Activated naive CD4-positive, alpha-beta T cell treated with anti-CD3 and anti-CD28 coated beads for 36 hours (primary cell): Measurements from ENCODE around the gene C10orf90. TPM values are rescaled to one million over a fixed set of nuclear protein-coding genes. Genes with fewer than 3 reads are reported as not detected.

Experiments used
- CTCF ChIA-PET: fragments of 350-600 bp; sonication (Branson Sonifier 250); formaldehyde crosslinking; loops from one replicate; lab custom pipeline; 2021; ENCODE audit warnings: antibody characterized with exemption; lab: Charles Lee
- DNase-seq: peaks from one replicate; pipeline ENCODE4 v3.0.0-alpha.2; 2020
- H3K27ac Mint-ChIP-seq: one replicate; pipeline ENCODE4 v1.8.0; 2021; ENCODE audit warnings: mild to moderate bottlenecking, mixed read lengths
- H3K27me3 Mint-ChIP-seq: one replicate; pipeline ENCODE4 v1.8.0; 2021; ENCODE audit warnings: low read depth, mixed read lengths
- H3K36me3 Mint-ChIP-seq: one replicate; pipeline ENCODE4 v1.8.0; 2021; ENCODE audit warnings: low read depth, mixed read lengths
- H3K4me1 Mint-ChIP-seq: one replicate; pipeline ENCODE4 v1.8.0; 2021; ENCODE audit warnings: low read depth, mixed read lengths
- H3K4me3 Mint-ChIP-seq: one replicate; pipeline ENCODE4 v1.8.0; 2021; ENCODE audit warnings: mild to moderate bottlenecking, moderate library complexity, mixed read lengths
- H3K9me3 Mint-ChIP-seq: one replicate; pipeline ENCODE4 v1.8.0; 2021; ENCODE audit warnings: mixed read lengths
- intact Hi-C: fragments of 100-400 bp; cut with micrococcal nuclease; formaldehyde crosslinking; loops from one replicate; pipeline ENCODE4 v1.15.1; 2023
- total RNA-seq, 2 experiments: library from RNA; stranded (reverse); gene quantifications; one replicate each; pipeline ENCODE4 v1.2.3, GENCODE V29; 2021

C10orf90 gene
- total RNA-seq, 2 experiments from 2014 or later = not detected

DNA sequence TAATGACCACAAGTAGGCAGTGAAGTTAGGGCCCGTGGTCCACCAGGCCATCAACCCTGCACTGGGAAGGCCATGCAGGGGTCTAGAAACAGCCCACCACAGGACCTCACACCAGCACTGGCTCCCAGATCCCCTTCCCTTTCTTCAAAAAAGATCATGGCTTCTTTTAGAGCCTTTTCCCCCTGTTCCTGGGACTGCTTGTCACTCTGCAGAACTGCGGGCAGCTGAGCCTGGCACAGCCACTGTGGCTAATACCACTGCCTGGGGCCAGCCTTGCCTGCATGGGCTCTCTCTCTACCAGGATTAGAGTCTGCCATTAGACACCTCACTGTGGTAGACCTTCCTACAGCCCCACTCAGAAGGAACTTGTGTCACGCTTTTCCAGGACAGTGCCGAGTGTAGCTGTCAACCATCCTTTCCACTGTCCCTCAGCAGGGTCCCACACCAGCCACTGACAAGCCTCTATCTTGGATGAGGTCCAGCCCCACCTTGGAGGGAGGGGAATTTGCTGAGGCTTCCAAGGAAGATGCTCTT lies 19.0 kb upstream of the C10orf90 start:
- Mint-ChIP-seq H3K4me3 (no peak overlapping the region), H3K27ac (no peak overlapping the region), H3K9me3 (peaks cover 4% of the 10 kb centered on the region), H3K4me1 (no peaks in the 10 kb centered on the region), H3K27me3 (peaks cover 2% of the 10 kb centered on the region), H3K36me3 (no peaks in the 10 kb centered on the region)
- intact Hi-C loops = no loop called here
- no peak for DNase-seq
- CTCF ChIA-PET = no interaction called here

DNA sequence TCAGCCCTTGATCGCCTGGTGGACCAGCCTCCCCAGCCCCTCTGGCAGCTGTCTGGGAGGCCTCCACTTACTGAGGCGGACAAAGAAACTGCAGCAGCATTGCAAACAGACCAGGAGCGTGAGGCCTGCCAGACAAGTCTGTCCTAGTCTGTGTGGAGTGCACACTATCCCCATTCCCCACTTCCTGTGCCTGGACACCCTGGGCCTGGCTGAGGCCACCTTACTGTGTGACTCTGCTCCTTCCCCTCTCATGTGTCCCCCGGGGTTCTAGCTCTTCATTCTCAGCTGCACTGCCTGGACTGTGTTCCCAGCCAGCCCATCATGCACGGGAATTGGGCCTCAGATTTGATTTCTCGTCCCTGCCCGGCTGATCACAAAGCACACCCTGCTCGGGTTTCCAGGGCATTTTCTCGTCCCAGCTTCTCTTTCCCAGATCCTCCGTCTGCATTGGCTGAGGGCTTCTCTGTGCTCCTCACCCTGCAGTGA lies 16.7 kb upstream of the C10orf90 start:
- CTCF ChIA-PET = no interaction called here
- H3K27ac Mint-ChIP-seq = no peak overlapping the region
- no peaks in the 10 kb centered on the region for H3K4me1 Mint-ChIP-seq
- peaks cover 2% of the 10 kb centered on the region for H3K27me3 Mint-ChIP-seq
- intact Hi-C loops = no loop called here
- H3K9me3 Mint-ChIP-seq = peaks cover 7% of the 10 kb centered on the region
- no peak for DNase-seq
- H3K36me3 Mint-ChIP-seq = no peaks in the 10 kb centered on the region
- H3K4me3 Mint-ChIP-seq = no peak overlapping the region

DNA sequence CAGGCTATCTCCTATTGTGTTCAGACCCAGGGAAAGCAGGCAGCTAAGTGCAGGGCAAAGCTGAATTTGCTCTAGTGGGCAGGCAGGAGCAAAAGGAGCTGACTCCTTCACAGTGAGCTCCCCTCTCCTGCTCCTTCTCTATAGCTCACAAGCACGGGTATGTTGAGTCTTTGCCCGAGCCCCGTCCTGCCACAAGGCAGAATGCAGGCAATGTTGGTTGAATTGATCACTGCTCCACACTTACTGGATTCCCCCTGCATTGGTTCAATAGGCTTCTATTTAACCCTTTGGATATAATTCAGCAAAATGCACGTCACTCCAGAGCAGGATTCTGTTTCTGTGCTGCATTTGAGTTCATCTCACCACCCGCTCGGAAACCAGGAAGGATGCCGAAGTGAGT lies 16.2 kb upstream of the C10orf90 start:
- no peaks in the 10 kb centered on the region for H3K4me1 Mint-ChIP-seq
- CTCF ChIA-PET = no interaction called here

DNA sequence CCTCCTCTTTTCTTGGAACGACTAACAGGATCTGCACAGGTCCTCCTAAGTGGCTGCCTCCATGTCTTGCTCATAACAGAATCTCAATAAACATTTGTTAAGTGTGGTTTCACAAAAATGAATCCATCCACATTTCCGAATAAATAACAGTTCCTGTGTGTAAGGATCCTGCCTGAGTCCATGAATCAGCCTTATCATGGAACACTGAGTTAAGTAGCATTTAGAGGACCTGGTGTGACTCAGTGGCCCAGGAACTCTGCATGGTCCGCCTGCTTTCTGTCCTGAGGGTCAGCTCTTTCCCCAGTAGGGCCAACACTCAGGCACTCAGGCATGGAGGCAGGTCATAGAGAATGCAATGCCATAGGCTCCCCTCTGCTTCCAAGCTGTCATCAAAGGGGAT lies 15.8 kb upstream of the C10orf90 start:
- no peaks in the 10 kb centered on the region for H3K4me1 Mint-ChIP-seq
- intact Hi-C loops = no loop called here
- H3K27ac Mint-ChIP-seq = no peak overlapping the region
- no peak for DNase-seq
- H3K9me3 Mint-ChIP-seq = peaks cover 7% of the 10 kb centered on the region
- H3K27me3 Mint-ChIP-seq = peaks cover 2% of the 10 kb centered on the region
- no peak overlapping the region for H3K4me3 Mint-ChIP-seq
- CTCF ChIA-PET = interaction anchor here (0.6 kb wide), 1 partner anchor 1900 kb away, joined by 3 read pairs; no protein-coding TSS in a partner anchor
- H3K36me3 Mint-ChIP-seq = no peaks in the 10 kb centered on the region

More for the DNA sequence above, 16.2 kb upstream of the C10orf90 start:
- H3K27ac Mint-ChIP-seq = no peak overlapping the region
- intact Hi-C loops = no loop called here
- no peak overlapping the region for H3K4me3 Mint-ChIP-seq
- H3K9me3 Mint-ChIP-seq = peaks cover 7% of the 10 kb centered on the region
- no peak for DNase-seq
- peaks cover 2% of the 10 kb centered on the region for H3K27me3 Mint-ChIP-seq
- H3K36me3 Mint-ChIP-seq = no peaks in the 10 kb centered on the region

DNA sequence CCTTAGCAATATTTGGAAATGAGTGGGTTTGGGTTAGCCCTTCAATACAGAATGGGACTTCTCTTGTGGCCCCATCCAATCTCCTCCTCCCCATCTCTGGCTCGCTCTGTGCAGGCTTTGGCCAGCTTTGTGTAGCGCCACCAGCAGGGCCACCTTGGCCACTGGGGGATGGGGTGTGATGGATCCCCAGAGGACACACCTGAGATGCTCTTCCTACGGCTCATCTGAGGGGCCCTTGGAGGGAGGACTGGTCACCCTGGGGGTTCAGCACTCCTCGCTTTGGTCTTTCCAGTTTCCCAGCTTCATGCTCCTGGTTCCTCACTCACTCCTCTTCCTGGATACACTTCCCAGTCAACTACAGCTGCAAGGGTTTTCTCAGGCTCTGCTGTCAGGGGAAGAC lies 15.3 kb upstream of the C10orf90 start:
- DNase-seq = no peak
- intact Hi-C loops = no loop called here
- Mint-ChIP-seq H3K27me3 (peaks cover 2% of the 10 kb centered on the region), H3K27ac (no peak overlapping the region), H3K9me3 (peaks cover 7% of the 10 kb centered on the region), H3K36me3 (no peaks in the 10 kb centered on the region), H3K4me3 (no peak overlapping the region), H3K4me1 (no peaks in the 10 kb centered on the region)
- CTCF ChIA-PET = interaction anchor here (0.6 kb wide), 1 partner anchor 1900 kb away, joined by 3 read pairs; no protein-coding TSS in a partner anchor

DNA sequence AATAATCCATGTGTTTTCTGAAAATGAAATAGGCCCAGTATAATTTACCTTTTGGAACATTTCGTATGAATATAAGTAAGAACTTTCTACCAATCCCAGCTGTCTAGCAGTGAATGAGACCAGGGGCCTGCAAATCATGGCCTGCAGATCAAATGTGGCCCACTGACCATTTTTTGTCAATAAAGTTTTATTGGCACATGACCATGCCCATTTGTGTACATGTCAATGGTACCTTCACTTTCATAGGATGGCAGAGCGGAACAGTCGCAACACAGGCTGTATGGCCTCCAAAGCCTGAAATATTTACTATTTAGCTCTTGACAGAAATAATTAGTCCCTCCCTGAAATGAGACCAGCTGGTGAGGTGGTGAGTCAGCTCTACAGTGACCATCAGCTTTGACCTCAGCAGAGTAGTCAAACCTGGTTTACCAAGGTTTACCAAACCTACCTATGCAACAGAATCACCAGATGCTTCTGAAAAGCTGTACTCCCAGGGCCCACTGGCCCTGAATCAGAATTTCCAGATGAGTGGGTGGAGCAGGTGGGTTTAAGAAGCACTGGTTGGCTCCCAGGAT lies 13.8 kb upstream of the C10orf90 start:
- Mint-ChIP-seq H3K4me1 (no peaks in the 10 kb centered on the region), H3K27me3 (peaks cover 2% of the 10 kb centered on the region), H3K9me3 (peaks cover 7% of the 10 kb centered on the region), H3K36me3 (no peaks in the 10 kb centered on the region), H3K27ac (no peak overlapping the region), H3K4me3 (no peak overlapping the region)
- CTCF ChIA-PET = no interaction called here
- DNase-seq = no peak
- intact Hi-C loops = no loop called here

DNA sequence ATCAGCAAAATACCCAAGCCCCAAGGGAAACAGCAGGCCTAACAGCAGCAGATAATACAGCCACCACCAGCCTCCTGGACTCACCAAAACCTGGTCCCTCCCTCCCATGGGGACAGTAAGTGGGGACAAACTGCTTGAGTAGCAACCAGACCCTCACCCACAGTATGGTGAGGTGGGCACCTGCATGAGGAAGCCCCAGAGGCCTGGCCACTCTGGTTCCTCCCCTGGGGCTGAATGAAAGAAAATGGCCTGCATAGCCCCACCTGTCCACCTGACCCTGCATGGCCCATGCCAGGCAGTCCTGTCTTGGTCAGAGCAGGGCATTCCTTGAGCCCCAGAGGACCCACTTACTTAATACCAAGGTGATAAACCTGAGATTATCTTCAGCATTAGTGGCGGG lies 13.0 kb upstream of the C10orf90 start:
- no peaks in the 10 kb centered on the region for H3K4me1 Mint-ChIP-seq
- no peak overlapping the region for H3K4me3 Mint-ChIP-seq
- no peak for DNase-seq
- peaks cover 7% of the 10 kb centered on the region for H3K9me3 Mint-ChIP-seq
- H3K27me3 Mint-ChIP-seq = peaks cover 2% of the 10 kb centered on the region
- intact Hi-C loops = no loop called here
- no peaks in the 10 kb centered on the region for H3K36me3 Mint-ChIP-seq
- CTCF ChIA-PET = no interaction called here
- no peak overlapping the region for H3K27ac Mint-ChIP-seq

DNA sequence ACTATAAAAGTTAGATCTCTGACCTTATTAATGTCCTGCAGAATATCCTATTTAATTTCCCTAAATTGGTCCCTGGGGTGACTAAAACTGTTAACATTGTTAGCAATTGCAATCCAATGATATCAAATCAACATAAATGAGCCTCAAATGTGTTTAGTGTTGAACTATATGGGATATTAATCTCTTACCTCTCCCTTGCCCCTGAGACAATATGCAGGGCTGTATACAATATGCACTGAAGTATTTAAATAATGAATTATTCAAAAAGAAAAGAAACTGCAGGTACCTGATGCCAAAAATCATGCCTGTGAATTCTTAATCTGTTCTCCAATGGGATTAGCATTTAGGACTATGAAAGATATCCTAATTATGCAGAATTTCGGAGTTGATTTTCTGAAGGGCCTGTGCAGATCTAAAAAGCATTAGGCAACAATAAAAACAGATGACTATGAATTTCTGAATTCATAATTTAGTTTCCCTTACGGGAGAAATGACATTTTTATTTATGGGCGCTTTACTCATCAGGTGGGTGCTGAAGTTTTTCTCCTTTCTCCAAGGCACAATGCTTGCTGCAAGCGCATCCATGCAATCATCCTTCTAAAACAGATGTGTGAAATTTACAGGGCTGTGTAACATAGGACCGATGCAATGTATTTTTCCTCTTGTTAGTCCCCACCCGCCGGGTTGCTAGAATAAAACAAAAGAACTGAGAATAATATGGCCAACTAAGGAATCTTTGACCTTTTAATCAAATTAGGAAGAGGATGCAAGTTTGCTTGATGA lies 5.4 kb upstream of the C10orf90 start:
- DNase-seq = no peak
- H3K27ac Mint-ChIP-seq = no peak overlapping the region
- intact Hi-C loops = no loop called here
- no peaks in the 10 kb centered on the region for H3K27me3 Mint-ChIP-seq
- CTCF ChIA-PET = no interaction called here
- no peaks in the 10 kb centered on the region for H3K9me3 Mint-ChIP-seq
- H3K4me1 Mint-ChIP-seq = no peaks in the 10 kb centered on the region
- H3K36me3 Mint-ChIP-seq = no peaks in the 10 kb centered on the region
- no peak overlapping the region for H3K4me3 Mint-ChIP-seq

DNA sequence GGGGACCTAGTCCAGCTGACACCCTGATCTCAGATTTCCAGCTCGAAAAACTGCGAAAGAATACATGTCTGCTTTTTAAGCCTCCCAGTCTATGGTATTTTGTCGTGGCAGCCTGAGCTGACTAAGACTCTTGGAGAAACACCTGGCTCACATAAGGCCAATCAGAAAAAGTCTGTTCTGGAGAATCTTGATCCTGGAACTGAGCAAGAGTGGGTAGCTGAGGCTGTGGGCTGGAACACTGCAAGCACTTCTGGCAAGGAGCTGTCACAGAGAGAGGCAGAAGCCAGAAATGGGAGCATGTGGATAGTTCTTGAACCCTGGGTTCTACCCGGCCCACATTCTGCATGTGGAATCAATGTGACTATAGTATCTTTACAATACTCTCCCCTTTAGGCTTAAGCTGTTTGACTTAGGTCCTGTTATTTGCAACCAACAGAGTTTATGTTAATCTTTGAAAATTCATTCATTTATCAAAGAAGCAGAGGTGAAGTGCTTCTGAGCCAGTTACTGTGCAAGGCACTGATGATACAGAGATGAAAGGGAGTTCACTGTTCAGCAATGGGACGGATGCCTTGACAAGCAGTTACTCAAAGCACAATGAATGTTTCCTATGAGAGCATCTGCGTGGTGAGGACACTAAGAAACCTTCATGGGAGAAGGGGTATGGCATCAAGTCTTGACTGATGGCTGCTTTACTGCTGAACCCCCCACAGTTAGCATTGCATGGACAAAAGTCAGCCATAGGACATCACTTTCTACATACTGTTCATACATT lies 4.4 kb upstream of the C10orf90 start:
- H3K36me3 Mint-ChIP-seq = no peaks in the 10 kb centered on the region
- no peak overlapping the region for H3K27ac Mint-ChIP-seq
- intact Hi-C loops = no loop called here
- no peak overlapping the region for H3K4me3 Mint-ChIP-seq
- no peaks in the 10 kb centered on the region for H3K4me1 Mint-ChIP-seq
- no peaks in the 10 kb centered on the region for H3K27me3 Mint-ChIP-seq
- CTCF ChIA-PET = no interaction called here
- no peaks in the 10 kb centered on the region for H3K9me3 Mint-ChIP-seq
- DNase-seq = no peak

DNA sequence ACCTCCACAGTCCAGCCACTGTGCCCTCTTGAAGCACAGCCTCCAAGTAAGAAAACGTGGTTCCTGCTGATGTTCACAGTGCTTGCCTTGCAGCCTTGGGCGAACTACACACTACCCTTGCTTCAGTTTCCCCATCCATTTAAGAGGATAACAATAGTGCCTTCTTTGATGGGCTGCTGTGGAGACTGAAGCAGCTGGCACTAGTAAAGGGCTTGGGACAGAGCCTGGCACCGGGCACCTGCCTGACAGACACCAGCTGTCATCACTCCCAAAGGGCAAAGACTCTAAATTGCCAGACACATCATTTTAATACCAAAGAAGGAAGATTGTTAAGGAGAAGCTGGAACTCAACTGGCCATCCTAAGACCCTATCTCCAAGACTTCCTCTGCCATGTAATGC lies 3.1 kb upstream of the C10orf90 start:
- Mint-ChIP-seq H3K36me3 (no peaks in the 10 kb centered on the region), H3K27ac (no peak overlapping the region), H3K4me3 (no peak overlapping the region), H3K9me3 (no peaks in the 10 kb centered on the region), H3K4me1 (no peaks in the 10 kb centered on the region), H3K27me3 (no peaks in the 10 kb centered on the region)
- intact Hi-C loops = no loop called here
- DNase-seq = no peak
- CTCF ChIA-PET = no interaction called here

DNA sequence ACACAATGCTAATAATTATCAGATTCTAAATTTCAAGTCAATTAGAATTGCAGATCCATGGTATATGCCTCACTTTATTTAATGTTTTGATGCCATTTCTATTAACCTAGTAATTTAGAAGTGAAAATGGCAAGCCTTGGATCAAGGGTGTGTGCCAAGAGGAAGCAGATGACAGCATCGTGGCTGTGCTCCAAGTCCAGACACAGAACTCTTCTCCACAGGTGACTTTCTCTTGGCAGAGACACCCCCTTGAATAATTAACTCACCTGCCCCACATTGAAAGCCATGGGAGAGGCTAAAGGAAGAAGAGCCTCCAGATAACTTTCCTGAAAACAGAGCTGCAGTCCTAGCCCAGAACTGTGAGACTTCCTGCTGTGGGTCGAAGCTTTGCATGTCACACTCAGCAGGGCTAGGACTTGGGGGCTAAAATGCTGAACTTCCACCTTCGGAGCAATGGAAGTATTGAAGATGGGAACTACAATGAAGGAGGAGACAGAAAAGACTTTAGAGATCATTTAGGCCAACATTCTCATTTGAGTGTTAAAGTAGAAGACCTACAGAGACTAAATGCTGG lies 996 bp upstream of the C10orf90 start:
- Mint-ChIP-seq H3K27ac (no peak overlapping the region), H3K36me3 (no peaks in the 10 kb centered on the region), H3K9me3 (no peaks in the 10 kb centered on the region), H3K4me3 (no peak overlapping the region), H3K27me3 (no peaks in the 10 kb centered on the region), H3K4me1 (no peaks in the 10 kb centered on the region)
- CTCF ChIA-PET = no interaction called here
- intact Hi-C loops = no loop called here
- DNase-seq = no peak

DNA sequence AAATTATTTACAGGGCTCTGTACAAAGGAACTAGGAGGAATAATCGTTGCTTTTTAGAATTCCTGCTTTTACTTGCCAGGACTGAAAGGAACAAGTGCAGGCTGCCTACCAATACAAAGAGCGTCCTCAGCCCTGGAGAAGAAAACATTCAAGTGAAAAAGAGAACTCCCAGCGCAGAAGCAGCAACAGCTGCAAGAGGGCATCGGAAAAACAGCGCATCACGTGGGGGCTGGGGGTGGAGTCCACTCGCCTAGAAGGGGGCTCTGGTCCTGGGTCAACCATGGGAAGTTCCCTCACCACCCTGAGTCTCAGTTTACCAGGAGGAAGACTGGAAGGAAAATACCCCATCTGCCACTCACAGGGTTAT lies 385 bp upstream of the C10orf90 start:
- H3K4me3 Mint-ChIP-seq = no peak overlapping the region
- intact Hi-C loops = no loop called here
- DNase-seq = no peak
- H3K36me3 Mint-ChIP-seq = no peaks in the 10 kb centered on the region
- no peaks in the 10 kb centered on the region for H3K9me3 Mint-ChIP-seq
- no peaks in the 10 kb centered on the region for H3K27me3 Mint-ChIP-seq
- CTCF ChIA-PET = no interaction called here
- H3K4me1 Mint-ChIP-seq = no peaks in the 10 kb centered on the region
- no peak overlapping the region for H3K27ac Mint-ChIP-seq
